ENCODE results near the gene FHIT. TPM values are rescaled to one million over a fixed set of nuclear protein-coding genes. Genes with fewer than 3 reads are reported as not detected.

Gene FHIT
- total RNA-seq, 1 experiment from 2014 or later = 3.6 TPM

GRCh38 chr3:60017631-60018030 is 1233.6 kb downstream of the FHIT start:
- CTCF ChIA-PET = no interaction called here
- Histone ChIP-seq H2AFZ (ENCODE audit: low read length) (no peak overlapping the region), H3K9me3 (ENCODE audit: low read length) (no peaks in the 10 kb centered on the region), H3K4me3 (ENCODE audit: low read length) (no peak overlapping the region), H3K4me1 (ENCODE audit: insufficient read depth, low read length) (no peaks in the 10 kb centered on the region), H3K79me2 (ENCODE audit: low read length) (no peaks in the 10 kb centered on the region), H3K36me3 (ENCODE audit: low read depth, low read length) (no peaks in the 10 kb centered on the region), H3K27ac (ENCODE audit: low read length) (no peak overlapping the region), H3K9me2 (replicated peaks; ENCODE audit: low read length) (no peaks in the 10 kb centered on the region; the same call in 1 of the 2 replicates), H3F3A (ENCODE audit: low read length, unreplicated experiment) (no peaks in the 10 kb centered on the region), H3K27me3 (ENCODE audit: low read length) (no peaks in the 10 kb centered on the region), H3K4me2 (ENCODE audit: low read length) (no peak overlapping the region), H4K20me1 (ENCODE audit: low read length) (no peaks in the 10 kb centered on the region), H3K9ac (ENCODE audit: low read length) (no peak overlapping the region)
- TF ChIP-seq CTCF (conservative IDR thresholded peaks at IDR 0.05; ENCODE audit: low read depth, low read length) = no peak
- TF ChIP-seq EZH2phosphoT487 (IDR thresholded peaks at IDR 0.05; ENCODE audit: borderline replicate concordance, low read length) = no peak
- TF ChIP-seq EZH2 (IDR thresholded peaks at IDR 0.05; ENCODE audit: low read length, unreplicated experiment) = no peak
- no TSS peak for BruUV-seq (replicated peaks)
- intact Hi-C loops (cut with micrococcal nuclease) = no loop called here
- DNase-seq (peak; percentile 55), ATAC-seq (no peak)
- POLR2A ChIA-PET (ENCODE audit: unreplicated experiment) = no interaction called here

- DNase-seq = no peak
- intact Hi-C loops (cut with micrococcal nuclease) = no loop called here
- Histone ChIP-seq H3F3A (ENCODE audit: low read length, unreplicated experiment) (no peaks in the 10 kb centered on the region), H3K27ac (ENCODE audit: low read length) (no peak overlapping the region), H3K4me3 (ENCODE audit: low read length) (no peak overlapping the region), H3K79me2 (ENCODE audit: low read length) (no peaks in the 10 kb centered on the region), H3K9me3 (ENCODE audit: low read length) (no peaks in the 10 kb centered on the region), H3K27me3 (ENCODE audit: low read length) (0 out of 2 replicates have a peak, but pooled peaks cover 4% of the 10 kb centered on the region), H3K4me1 (ENCODE audit: insufficient read depth, low read length) (no peaks in the 10 kb centered on the region), H4K20me1 (ENCODE audit: low read length) (no peaks in the 10 kb centered on the region), H2AFZ (ENCODE audit: low read length) (no peak overlapping the region), H3K36me3 (ENCODE audit: low read depth, low read length) (no peaks in the 10 kb centered on the region), H3K9me2 (replicated peaks; ENCODE audit: low read length) (no peaks in the 10 kb centered on the region; the same call in 1 of the 2 replicates), H3K4me2 (ENCODE audit: low read length) (no peak overlapping the region), H3K9ac (ENCODE audit: low read length) (no peak overlapping the region)
- ChIA-PET CTCF (no interaction called here), POLR2A (ENCODE audit: unreplicated experiment) (no interaction called here)
- BruUV-seq (replicated peaks) = no TSS peak
- no peak for ATAC-seq
- TF ChIP-seq EZH2phosphoT487 (IDR thresholded peaks at IDR 0.05; ENCODE audit: borderline replicate concordance, low read length) = no peak
- no peak for TF ChIP-seq EZH2 (IDR thresholded peaks at IDR 0.05; ENCODE audit: low read length, unreplicated experiment)
- TF ChIP-seq CTCF (conservative IDR thresholded peaks at IDR 0.05; ENCODE audit: low read depth, low read length) = no peak
Measured at GRCh38 chr3:60015032-60015705, 1236.1 kb downstream of the FHIT start.

GRCh38 chr3:60013241-60013640 is 1238.0 kb downstream of the FHIT start:
- intact Hi-C loops (cut with micrococcal nuclease) = no loop called here
- Histone ChIP-seq H3K4me1 (ENCODE audit: insufficient read depth, low read length) (no peaks in the 10 kb centered on the region), H3K9me2 (replicated peaks; ENCODE audit: low read length) (no peaks in the 10 kb centered on the region; the same call in 1 of the 2 replicates), H3K27ac (ENCODE audit: low read length) (no peak overlapping the region), H3K4me2 (ENCODE audit: low read length) (no peak overlapping the region), H3K9me3 (ENCODE audit: low read length) (no peaks in the 10 kb centered on the region), H3K79me2 (ENCODE audit: low read length) (no peaks in the 10 kb centered on the region), H3K9ac (ENCODE audit: low read length) (no peak overlapping the region), H3K4me3 (ENCODE audit: low read length) (no peak overlapping the region), H3F3A (ENCODE audit: low read length, unreplicated experiment) (no peaks in the 10 kb centered on the region), H2AFZ (ENCODE audit: low read length) (no peak overlapping the region), H3K27me3 (ENCODE audit: low read length) (peaks cover 8% of the 10 kb centered on the region; the same call in 1 of the 2 replicates), H3K36me3 (ENCODE audit: low read depth, low read length) (no peaks in the 10 kb centered on the region), H4K20me1 (ENCODE audit: low read length) (no peaks in the 10 kb centered on the region)
- ChIA-PET CTCF (no interaction called here), POLR2A (ENCODE audit: unreplicated experiment) (no interaction called here)
- ATAC-seq = no peak
- peak; percentile 31 for DNase-seq
- TF ChIP-seq EZH2phosphoT487 (IDR thresholded peaks at IDR 0.05; ENCODE audit: borderline replicate concordance, low read length) = no peak
- TF ChIP-seq CTCF (conservative IDR thresholded peaks at IDR 0.05; ENCODE audit: low read depth, low read length) = no peak
- no peak for TF ChIP-seq EZH2 (IDR thresholded peaks at IDR 0.05; ENCODE audit: low read length, unreplicated experiment)
- no TSS peak for BruUV-seq (replicated peaks)

Data from PC-3 (cell line).